MCF 10A (cell line): ENCODE data around the gene TCN2. TPM values are rescaled to one million over a fixed set of nuclear protein-coding genes. Genes with fewer than 3 reads are reported as not detected.
A peak's percentile ranks its signal among the peaks of the same experiment; 100 is the strongest.

Experiments
- Bru-seq: library from RNA; stranded (reverse); fragments of 400-500 nt; gene quantifications from one replicate; lab custom pipeline; 2021; lab: Mats Ljungman, UMichigan
- BruChase-seq, 2 experiments: library from RNA; stranded (reverse); fragments of 400-500 nt; gene quantifications; one replicate each; lab custom pipeline; 2021; lab: Mats Ljungman, UMichigan
- BruUV-seq: library from RNA; stranded (reverse); fragments of 400-500 nt; replicated peaks from 2 replicates; lab custom pipeline; 2021; lab: Mats Ljungman, UMichigan
- CTCF ChIA-PET: fragments of 300-600 bp; sonication (Branson Sonifier 250); formaldehyde crosslinking; extraction: SDS; loops from one replicate; lab custom pipeline; 2021; ENCODE audit warnings: antibody characterized with exemption, inconsistent platforms; lab: Yijun Ruan, JAX
- POLR2A ChIA-PET: fragments of 300-600, 350-650 bp; sonication (Branson Sonifier 250); formaldehyde crosslinking; extraction: SDS; loops from one replicate; lab custom pipeline; 2020; ENCODE audit warnings: antibody characterized with exemption, inconsistent platforms; lab: Yijun Ruan, JAX
- DNase-seq: peaks from one replicate; pipeline ENCODE4 v3.0.0-alpha.2; 2018; ENCODE audit not compliant: unreplicated experiment
- H3K27ac Mint-ChIP-seq: one replicate; pipeline ENCODE4 v1.8.0; 2022; ENCODE audit warnings: mild to moderate bottlenecking, low read depth, mixed read lengths; ENCODE audit not compliant: unreplicated experiment
- H3K27me3 Mint-ChIP-seq: one replicate; pipeline ENCODE4 v1.8.0; 2022; ENCODE audit warnings: mixed read lengths; ENCODE audit not compliant: insufficient read depth, unreplicated experiment
- H3K36me3 Mint-ChIP-seq: one replicate; pipeline ENCODE4 v1.8.0; 2022; ENCODE audit warnings: mild to moderate bottlenecking, moderate library complexity, mixed read lengths; ENCODE audit not compliant: insufficient read depth, unreplicated experiment
- H3K4me1 Mint-ChIP-seq: one replicate; pipeline ENCODE4 v1.8.0; 2022; ENCODE audit warnings: mixed read lengths; ENCODE audit not compliant: insufficient read depth, unreplicated experiment
- H3K4me3 Mint-ChIP-seq: one replicate; pipeline ENCODE4 v1.8.0; 2022; ENCODE audit warnings: mild to moderate bottlenecking, moderate library complexity, mixed read lengths; ENCODE audit not compliant: unreplicated experiment
- H3K9me3 Mint-ChIP-seq: one replicate; pipeline ENCODE4 v1.8.0; 2022; ENCODE audit warnings: mixed read lengths; ENCODE audit not compliant: unreplicated experiment
- intact Hi-C: fragments of 100-400 bp; cut with micrococcal nuclease; formaldehyde crosslinking; loops from 2 replicates; pipeline ENCODE4 v1.14.1; 2022
- long read RNA-seq: library from polyadenylated mRNA; stranded (forward); transcript quantifications from one replicate; pipeline ENCODE4 v2.0.0, GENCODE V29; 2022
- total RNA-seq: library from RNA; stranded (reverse); gene quantifications from 2 replicates; pipeline ENCODE4 v1.2.3, GENCODE V29; 2022
- TF ChIP-seq, protein P1 (sequence below): fragments of 200-600 bp; IDR thresholded peaks from one replicate; pipeline ENCODE4 v1.8.0; 2022; ENCODE audit warnings: antibody characterized with exemption, mild to moderate bottlenecking; ENCODE audit not compliant: unreplicated experiment

The TCN2 gene
- total RNA-seq (1.2 and 1.4 TPM in 2 replicates), Bru-seq, nascent RNA (percentile 17 among the genes with signal in this experiment), BruChase-seq, experiment 1, labeled RNA remaining after a 6-hour chase (percentile 16 among the genes with signal in this experiment), BruChase-seq, experiment 2, labeled RNA remaining after a 2-hour chase (percentile 13 among the genes with signal in this experiment)
- long read RNA-seq, partial matches to known transcripts, result 0 of 3 reads
- long read RNA-seq, other reads (novel, unspliced or antisense), result 0 of 3 reads

DNA sequence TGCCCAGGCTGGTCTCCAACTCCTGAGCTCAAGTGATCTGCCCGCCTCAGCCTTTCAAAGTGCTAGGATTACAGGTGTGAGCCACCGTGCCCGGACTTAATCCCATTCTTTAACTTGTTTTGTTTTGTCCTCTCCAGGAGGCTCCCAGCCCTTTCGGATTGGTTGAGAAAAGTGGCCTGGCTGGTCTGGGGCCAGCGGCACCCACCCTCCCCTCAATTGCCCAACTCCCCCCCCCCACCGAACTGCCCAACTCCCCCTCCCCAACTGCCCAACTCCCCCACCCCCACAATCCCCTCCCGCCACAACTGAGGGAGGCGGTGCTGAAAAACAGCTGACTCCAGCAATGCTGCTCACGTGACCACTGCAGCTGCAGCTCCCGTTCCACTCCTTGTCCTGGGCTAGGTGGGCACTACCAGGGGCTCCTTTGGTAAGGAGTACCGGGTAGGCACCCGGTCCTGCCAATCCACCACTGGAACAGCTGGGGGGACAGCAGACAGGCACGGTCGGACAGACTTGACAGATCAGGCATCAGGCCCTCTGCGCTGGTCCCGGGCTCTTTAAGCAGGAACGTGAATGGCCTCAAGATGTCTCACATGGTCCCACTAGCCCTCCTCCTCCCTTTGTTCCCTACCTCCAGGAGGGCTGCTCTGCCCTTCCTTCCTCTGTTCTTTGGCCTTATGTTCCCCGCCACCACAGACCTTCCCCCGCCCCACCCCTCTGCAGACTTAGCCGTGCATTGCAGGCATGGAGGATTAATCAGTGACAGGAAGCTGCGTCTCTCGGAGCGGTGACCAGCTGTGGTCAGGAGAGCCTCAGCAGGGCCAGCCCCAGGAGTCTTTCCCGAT is at the start of gene TCN2:
TSS of gene TCN2 (plus strand) at position 720 of the 845 bp plus-strand sequence. CDS start 158 bp downstream, outside the sequence.
- ChIA-PET POLR2A (interaction anchor here (0.6 to 5.3 kb wide), 6 partner anchors 11 to 1076 kb away, joined by 3 to 30 read pairs (median 3); partner anchors contain the start of gene PES1), CTCF (interaction anchor here (0.5 to 2.8 kb wide), 12 partner anchors 8 to 367 kb away, joined by 3 to 11 read pairs (median 4); no protein-coding TSS in a partner anchor)
- TF ChIP-seq, protein P1, sequence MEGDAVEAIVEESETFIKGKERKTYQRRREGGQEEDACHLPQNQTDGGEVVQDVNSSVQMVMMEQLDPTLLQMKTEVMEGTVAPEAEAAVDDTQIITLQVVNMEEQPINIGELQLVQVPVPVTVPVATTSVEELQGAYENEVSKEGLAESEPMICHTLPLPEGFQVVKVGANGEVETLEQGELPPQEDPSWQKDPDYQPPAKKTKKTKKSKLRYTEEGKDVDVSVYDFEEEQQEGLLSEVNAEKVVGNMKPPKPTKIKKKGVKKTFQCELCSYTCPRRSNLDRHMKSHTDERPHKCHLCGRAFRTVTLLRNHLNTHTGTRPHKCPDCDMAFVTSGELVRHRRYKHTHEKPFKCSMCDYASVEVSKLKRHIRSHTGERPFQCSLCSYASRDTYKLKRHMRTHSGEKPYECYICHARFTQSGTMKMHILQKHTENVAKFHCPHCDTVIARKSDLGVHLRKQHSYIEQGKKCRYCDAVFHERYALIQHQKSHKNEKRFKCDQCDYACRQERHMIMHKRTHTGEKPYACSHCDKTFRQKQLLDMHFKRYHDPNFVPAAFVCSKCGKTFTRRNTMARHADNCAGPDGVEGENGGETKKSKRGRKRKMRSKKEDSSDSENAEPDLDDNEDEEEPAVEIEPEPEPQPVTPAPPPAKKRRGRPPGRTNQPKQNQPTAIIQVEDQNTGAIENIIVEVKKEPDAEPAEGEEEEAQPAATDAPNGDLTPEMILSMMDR, result no peak
- no TSS peak for BruUV-seq
- Mint-ChIP-seq H3K4me3 (peak within 1 kb of the TSS; percentile 80), H3K27me3 (no peaks in the 10 kb centered on the region), H3K27ac (peak within 1 kb of the TSS; percentile 58), H3K36me3 (no peaks in the 10 kb centered on the region), H3K9me3 (no peaks in the 10 kb centered on the region), H3K4me1 (peaks cover 9% of the 10 kb centered on the region)
- peak; percentile 35 for DNase-seq
- intact Hi-C loops, result no loop called here

DNA sequence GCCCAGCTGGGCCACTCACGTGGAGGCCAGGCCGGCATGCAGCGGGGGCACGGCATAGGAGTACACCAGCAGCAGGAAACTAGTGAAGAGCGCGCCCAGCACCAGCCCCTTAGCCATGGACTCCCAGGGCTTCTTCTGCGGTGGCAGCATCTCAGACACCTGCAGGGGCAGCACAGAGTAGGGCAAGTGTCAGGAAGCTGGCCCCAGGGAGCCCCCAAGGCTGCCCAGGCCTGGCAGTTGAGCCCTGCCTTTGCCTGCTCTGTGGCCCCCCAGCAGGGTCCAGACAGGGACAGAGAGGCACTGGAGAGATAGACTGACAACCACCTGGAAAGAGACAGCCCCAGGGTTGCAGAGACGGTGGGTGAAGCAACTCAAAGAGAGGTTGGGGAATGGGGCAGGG is 49.7 kb upstream of the TCN2 start:
- Mint-ChIP-seq H3K36me3 (no peaks in the 10 kb centered on the region), H3K27me3 (no peaks in the 10 kb centered on the region), H3K4me3 (no peak overlapping the region), H3K9me3 (no peaks in the 10 kb centered on the region), H3K4me1 (peaks cover under 1% of the 10 kb centered on the region), H3K27ac (no peak overlapping the region)
- no TSS peak for BruUV-seq
- DNase-seq, result no peak
- intact Hi-C loops, result no loop called here
- CTCF ChIA-PET, result interaction anchor here (1.0 kb wide), 1 partner anchor 110 kb away, joined by 3 read pairs; no protein-coding TSS in a partner anchor
- TF ChIP-seq, protein P1, result no peak
- POLR2A ChIA-PET, result no interaction called here

DNA sequence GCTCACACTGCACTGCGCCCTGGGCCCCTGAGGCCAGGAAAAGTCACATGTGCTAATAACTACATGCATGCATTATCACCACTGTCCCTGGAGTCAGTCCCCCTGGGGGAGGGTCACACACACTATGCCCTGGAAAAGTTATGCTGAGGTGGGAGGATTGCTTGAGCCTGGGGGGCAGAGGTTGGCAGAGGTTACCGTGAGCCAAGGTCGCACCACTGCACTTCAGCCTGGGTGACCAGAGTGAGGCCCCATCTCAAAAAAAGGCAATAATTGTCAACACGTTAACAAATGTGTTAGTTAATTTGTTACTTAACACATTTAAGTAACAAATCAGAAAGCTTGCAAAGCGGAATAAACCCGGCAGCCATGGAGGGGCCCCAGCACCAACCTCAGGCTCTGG is 47.1 kb upstream of the TCN2 start:
- no peaks in the 10 kb centered on the region for H3K36me3 Mint-ChIP-seq
- no peaks in the 10 kb centered on the region for H3K27me3 Mint-ChIP-seq
- H3K4me1 Mint-ChIP-seq, result peaks cover 5% of the 10 kb centered on the region
- TF ChIP-seq, protein P1, result no peak
- intact Hi-C loops, result no loop called here
- H3K27ac Mint-ChIP-seq, result no peak overlapping the region
- BruUV-seq, result no TSS peak
- no peak for DNase-seq
- CTCF ChIA-PET, result no interaction called here
- H3K9me3 Mint-ChIP-seq, result no peaks in the 10 kb centered on the region
- no peak overlapping the region for H3K4me3 Mint-ChIP-seq
- POLR2A ChIA-PET, result interaction anchor here (0.7 kb wide), 1 partner anchor 30 kb away, joined by 3 read pairs; no protein-coding TSS in a partner anchor
